Neural crest cell (in vitro differentiated cells): ENCODE measurements around the gene REPS1. TPM values are rescaled to one million over a fixed set of nuclear protein-coding genes. Genes with fewer than 3 reads are reported as not detected.
A peak's percentile ranks its signal among the peaks of the same experiment; 100 is the strongest.

Experiments used
- DNase-seq: peaks from one replicate; pipeline ENCODE4 v3.0.0; 2021; ENCODE audit warnings: low read depth, mixed read lengths, low spot score
- H3K27ac Mint-ChIP-seq: one replicate; pipeline ENCODE4 v1.8.0; 2021; ENCODE audit warnings: mild to moderate bottlenecking, mixed read lengths; ENCODE audit not compliant: unreplicated experiment
- H3K27me3 Mint-ChIP-seq: 2 replicates; pipeline ENCODE4 v1.8.0; 2021; ENCODE audit warnings: low read depth, mild to moderate bottlenecking, mixed read lengths
- H3K36me3 Mint-ChIP-seq: 2 replicates; pipeline ENCODE4 v1.8.0; 2021; ENCODE audit warnings: low read depth, mild to moderate bottlenecking, mixed read lengths
- H3K4me1 Mint-ChIP-seq: 2 replicates; pipeline ENCODE4 v1.8.0; 2021; ENCODE audit warnings: mixed read lengths
- H3K4me3 Mint-ChIP-seq: one replicate; pipeline ENCODE4 v1.8.0; 2021; ENCODE audit warnings: mild to moderate bottlenecking, mixed read lengths
- H3K9me3 Mint-ChIP-seq: 2 replicates; pipeline ENCODE4 v1.8.0; 2021; ENCODE audit warnings: mixed read lengths
- long read RNA-seq: library from polyadenylated mRNA; unstranded; transcript quantifications from one replicate; pipeline ENCODE4 v2.0.0, GENCODE V29; 2020
- total RNA-seq: library from RNA; stranded (reverse); gene quantifications from 2 replicates; pipeline ENCODE4 v1.2.1, GENCODE V29; 2021
- TF ChIP-seq, protein P1 (sequence below): fragments of 200-600 bp; sonication (generic); conservative IDR thresholded peaks from 2 replicates; pipeline ENCODE4 v1.5.0; 2021; ENCODE audit warnings: antibody characterized with exemption, mild to moderate bottlenecking

Gene REPS1, protein sequence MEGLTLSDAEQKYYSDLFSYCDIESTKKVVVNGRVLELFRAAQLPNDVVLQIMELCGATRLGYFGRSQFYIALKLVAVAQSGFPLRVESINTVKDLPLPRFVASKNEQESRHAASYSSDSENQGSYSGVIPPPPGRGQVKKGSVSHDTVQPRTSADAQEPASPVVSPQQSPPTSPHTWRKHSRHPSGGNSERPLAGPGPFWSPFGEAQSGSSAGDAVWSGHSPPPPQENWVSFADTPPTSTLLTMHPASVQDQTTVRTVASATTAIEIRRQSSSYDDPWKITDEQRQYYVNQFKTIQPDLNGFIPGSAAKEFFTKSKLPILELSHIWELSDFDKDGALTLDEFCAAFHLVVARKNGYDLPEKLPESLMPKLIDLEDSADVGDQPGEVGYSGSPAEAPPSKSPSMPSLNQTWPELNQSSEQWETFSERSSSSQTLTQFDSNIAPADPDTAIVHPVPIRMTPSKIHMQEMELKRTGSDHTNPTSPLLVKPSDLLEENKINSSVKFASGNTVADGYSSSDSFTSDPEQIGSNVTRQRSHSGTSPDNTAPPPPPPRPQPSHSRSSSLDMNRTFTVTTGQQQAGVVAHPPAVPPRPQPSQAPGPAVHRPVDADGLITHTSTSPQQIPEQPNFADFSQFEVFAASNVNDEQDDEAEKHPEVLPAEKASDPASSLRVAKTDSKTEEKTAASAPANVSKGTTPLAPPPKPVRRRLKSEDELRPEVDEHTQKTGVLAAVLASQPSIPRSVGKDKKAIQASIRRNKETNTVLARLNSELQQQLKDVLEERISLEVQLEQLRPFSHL
- 56.5 and 61.1 TPM in 2 replicates for total RNA-seq
- long read RNA-seq, partial matches to known transcripts, result 13 of 22 reads
- long read RNA-seq, other reads (novel, unspliced or antisense), result 9 of 22 reads

DNA sequence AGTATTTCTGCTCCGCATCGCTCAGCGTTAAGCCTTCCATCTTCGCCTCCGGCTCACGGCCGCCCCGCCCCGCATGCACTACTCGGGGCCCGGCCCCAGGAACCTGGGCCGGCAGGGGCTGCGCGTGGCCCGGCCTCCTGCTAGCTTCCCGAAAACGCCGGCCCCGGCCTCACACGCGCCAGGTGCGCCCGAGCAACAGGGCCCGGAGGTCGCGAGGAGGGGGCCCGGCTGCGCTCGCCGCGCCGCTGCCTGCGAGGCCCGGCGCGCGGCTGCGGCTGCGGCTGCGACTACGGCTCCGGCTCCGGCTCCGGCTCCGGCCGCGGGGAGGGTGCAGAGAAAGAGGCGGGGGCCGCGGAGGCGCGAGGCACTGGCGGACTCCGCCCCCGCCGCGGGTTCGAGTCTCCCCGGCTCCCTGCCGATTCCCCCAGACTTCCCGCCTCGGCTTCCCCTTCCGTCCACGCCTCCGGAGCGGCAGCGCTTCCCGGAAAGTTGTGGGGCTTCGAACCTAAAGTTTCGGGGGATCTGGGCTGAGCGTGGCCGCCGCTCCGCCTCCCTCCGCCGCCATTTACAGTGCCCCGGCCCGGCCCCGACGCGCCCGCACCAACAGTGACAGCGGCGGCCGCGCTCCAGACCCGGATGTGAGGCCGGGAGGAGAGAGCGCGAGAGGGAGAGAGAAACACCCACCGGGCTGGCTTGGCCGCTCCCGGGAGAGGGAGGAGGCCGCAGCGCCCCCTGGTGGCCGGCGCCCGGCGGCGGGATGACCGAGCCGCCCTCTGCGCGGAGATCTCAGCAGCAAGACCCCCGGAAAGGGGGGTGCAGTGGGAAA lies at the start of gene REPS1:
Gene REPS1 (minus strand): TSS at position 611 of the 826 bp plus-strand sequence. CDS start 571 bp downstream, at position 40.
- Mint-ChIP-seq H3K27me3 (no peaks in the 10 kb centered on the region), H3K36me3 (no peaks in the 10 kb centered on the region), H3K9me3 (no peaks in the 10 kb centered on the region), H3K27ac (peak within 1 kb of the TSS; percentile 95), H3K4me1 (peaks cover 23% of the 10 kb centered on the region), H3K4me3 (peak within 1 kb of the TSS; percentile 90)
- DNase-seq, result peak; percentile 97
- TF ChIP-seq, protein P1, sequence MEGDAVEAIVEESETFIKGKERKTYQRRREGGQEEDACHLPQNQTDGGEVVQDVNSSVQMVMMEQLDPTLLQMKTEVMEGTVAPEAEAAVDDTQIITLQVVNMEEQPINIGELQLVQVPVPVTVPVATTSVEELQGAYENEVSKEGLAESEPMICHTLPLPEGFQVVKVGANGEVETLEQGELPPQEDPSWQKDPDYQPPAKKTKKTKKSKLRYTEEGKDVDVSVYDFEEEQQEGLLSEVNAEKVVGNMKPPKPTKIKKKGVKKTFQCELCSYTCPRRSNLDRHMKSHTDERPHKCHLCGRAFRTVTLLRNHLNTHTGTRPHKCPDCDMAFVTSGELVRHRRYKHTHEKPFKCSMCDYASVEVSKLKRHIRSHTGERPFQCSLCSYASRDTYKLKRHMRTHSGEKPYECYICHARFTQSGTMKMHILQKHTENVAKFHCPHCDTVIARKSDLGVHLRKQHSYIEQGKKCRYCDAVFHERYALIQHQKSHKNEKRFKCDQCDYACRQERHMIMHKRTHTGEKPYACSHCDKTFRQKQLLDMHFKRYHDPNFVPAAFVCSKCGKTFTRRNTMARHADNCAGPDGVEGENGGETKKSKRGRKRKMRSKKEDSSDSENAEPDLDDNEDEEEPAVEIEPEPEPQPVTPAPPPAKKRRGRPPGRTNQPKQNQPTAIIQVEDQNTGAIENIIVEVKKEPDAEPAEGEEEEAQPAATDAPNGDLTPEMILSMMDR, result peak; percentile 100

DNA sequence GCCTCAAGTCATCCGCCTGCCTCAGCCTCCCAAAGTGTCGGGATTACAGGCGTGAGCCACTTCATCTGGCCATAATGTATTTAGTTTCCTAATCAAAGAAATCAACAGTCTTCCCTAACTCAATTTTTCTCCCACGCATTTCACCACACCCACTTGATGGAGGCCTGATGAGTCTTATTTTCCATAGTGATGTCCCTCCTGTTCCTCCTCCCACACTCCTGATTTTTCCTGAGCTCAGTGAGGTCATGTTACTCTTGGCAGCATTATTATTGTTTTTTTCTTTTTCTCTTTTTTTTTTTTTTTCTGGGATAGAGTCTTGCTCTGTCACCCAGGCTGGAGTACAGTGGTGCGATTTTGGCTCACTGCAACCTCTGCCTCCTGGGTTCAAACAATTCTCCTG lies 49.4 kb upstream of the REPS1 start:
- Mint-ChIP-seq H3K36me3 (peaks cover 23% of the 10 kb centered on the region), H3K27me3 (no peaks in the 10 kb centered on the region), H3K4me1 (peaks cover 11% of the 10 kb centered on the region), H3K4me3 (no peak overlapping the region), H3K27ac (no peak overlapping the region), H3K9me3 (no peaks in the 10 kb centered on the region)
- DNase-seq, result no peak
- TF ChIP-seq, protein P1, result no peak

DNA sequence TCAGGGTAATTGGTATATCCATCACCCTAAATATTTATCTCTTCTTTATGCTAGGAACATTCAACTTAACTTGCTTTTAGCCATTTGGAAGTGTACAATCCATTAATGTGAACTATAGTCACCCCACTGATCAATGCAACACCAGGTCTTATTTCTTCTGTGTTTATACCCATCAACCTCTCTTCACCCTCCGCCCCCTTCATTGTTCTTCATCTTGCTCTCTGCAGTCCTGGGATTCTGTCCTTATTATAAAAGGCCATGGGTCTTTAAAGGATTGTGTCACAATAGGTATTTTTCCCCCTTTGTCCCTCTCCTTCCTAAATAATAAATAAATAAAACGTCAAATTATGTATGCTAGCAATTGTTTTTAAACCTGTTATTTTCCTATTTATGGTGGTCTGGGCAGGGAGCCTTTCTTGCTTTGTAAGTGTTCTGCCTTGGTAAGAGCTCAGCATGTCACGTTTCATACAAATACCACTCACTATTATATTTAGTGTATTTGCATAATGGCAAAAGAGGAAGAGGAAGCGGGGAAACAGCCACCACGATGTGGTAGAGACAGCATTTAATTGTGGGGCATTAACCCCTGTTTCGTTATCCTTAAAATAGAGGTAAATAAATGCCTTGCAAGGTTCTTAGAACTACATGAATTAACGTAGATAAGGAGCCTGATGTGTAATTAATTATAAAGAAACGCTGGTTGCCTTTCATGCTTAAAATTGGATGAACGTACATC lies 42.3 kb upstream of the REPS1 start:
- Mint-ChIP-seq H3K4me3 (no peak overlapping the region), H3K4me1 (peaks cover 27% of the 10 kb centered on the region), H3K36me3 (peaks cover 3% of the 10 kb centered on the region), H3K27me3 (no peaks in the 10 kb centered on the region), H3K27ac (no peak overlapping the region), H3K9me3 (no peaks in the 10 kb centered on the region)
- TF ChIP-seq, protein P1, result no peak
- no peak for DNase-seq

DNA sequence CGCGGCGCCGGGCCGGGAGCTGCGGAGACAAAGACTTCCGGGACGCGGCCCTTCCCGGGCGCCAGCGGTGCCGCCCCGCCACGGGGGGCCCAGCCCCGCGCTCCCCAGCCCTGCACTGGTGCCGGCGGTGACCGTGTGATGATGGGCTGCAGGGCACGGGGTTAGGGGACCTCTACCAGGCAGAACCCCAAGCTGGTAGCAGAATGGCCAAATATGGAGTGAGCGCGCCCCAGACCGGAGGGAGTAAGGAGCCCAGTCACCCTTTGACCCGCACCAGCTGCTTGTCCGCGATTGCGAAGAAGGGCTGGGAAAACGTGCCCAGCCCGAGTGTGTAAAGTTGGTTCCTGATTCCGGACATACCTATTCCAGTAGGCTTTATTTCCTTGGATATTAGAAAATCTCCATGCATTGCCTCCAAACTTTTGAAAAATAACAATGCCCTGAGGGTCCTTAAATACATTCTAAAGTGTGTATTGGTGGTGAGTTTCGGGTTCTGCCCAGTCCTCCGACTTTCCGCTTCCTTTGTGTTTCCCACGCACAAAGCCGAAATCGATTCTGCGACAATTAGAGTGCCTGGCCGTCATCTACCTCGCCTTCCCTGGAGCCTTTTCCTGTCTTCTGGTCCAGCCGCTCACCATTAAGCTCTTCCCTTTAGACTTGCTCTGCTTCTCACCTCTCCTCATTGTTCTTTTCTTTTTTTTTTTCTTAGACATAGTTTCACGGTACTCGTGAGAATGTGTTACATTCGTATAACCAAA lies 41.6 kb upstream of the REPS1 start:
- peak; percentile 44 for DNase-seq
- peaks cover 3% of the 10 kb centered on the region for H3K36me3 Mint-ChIP-seq
- no peak overlapping the region for H3K4me3 Mint-ChIP-seq
- TF ChIP-seq, protein P1, result no peak
- no peak overlapping the region for H3K27ac Mint-ChIP-seq
- H3K9me3 Mint-ChIP-seq, result no peaks in the 10 kb centered on the region
- H3K4me1 Mint-ChIP-seq, result peaks cover 27% of the 10 kb centered on the region
- H3K27me3 Mint-ChIP-seq, result no peaks in the 10 kb centered on the region
